Measurements from ENCODE around the gene ZBTB16. TPM values are rescaled to one million over a fixed set of nuclear protein-coding genes. Genes with fewer than 3 reads are reported as not detected.

ZBTB16 gene
- total RNA-seq, 2 donors from 2014 or later: 2.0 to 13.7 TPM

GRCh38 chr11:114190630-114191029 lies 131.1 kb downstream of the ZBTB16 start:
- Histone ChIP-seq H3K27me3 (no peaks in the 10 kb centered on the region), H3K9ac (ENCODE audit: low read depth in 2 of 2, low read length in 2 of 2) (no peak overlapping the region), H3K4me3 (no peak overlapping the region), H3K36me3 (no peaks in the 10 kb centered on the region), H3K4me1 (no peaks in the 10 kb centered on the region), H3K27ac (no peak overlapping the region), H3K9me3 (no peaks in the 10 kb centered on the region)
- no peak for DNase-seq
- no peak for TF ChIP-seq CTCF (IDR thresholded peaks at IDR 0.05)
- intact Hi-C loops (cut with DNase I): no loop called here

DNA sequence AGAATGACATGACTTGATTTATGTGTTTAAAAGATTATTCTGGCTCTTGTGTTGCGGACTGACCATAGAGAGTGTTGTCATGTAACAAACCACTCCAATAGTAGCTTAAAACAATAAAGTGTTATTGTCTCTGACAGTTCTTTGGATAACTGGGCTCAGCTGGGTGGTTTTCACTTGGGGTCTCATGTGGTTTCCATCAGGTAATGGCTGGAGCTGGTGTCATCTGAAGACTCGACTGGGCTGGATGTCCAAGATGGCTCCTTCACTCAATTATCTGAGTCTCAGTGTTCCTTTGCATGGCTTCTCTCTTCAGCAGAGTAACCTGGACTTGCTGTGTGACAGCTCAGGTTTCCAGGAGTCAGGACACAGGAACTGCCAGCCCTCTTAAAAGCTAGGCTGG lies 132.4 kb downstream of the ZBTB16 start:
- TF ChIP-seq CTCF (IDR thresholded peaks at IDR 0.05): no peak
- Histone ChIP-seq H3K4me1 (no peaks in the 10 kb centered on the region), H3K9me3 (no peaks in the 10 kb centered on the region), H3K36me3 (no peaks in the 10 kb centered on the region), H3K27me3 (no peaks in the 10 kb centered on the region), H3K27ac (no peak overlapping the region), H3K9ac (ENCODE audit: low read depth in 2 of 2, low read length in 2 of 2) (no peak overlapping the region), H3K4me3 (no peak overlapping the region)
- DNase-seq: no peak
- intact Hi-C loops (cut with DNase I): no loop called here

DNA sequence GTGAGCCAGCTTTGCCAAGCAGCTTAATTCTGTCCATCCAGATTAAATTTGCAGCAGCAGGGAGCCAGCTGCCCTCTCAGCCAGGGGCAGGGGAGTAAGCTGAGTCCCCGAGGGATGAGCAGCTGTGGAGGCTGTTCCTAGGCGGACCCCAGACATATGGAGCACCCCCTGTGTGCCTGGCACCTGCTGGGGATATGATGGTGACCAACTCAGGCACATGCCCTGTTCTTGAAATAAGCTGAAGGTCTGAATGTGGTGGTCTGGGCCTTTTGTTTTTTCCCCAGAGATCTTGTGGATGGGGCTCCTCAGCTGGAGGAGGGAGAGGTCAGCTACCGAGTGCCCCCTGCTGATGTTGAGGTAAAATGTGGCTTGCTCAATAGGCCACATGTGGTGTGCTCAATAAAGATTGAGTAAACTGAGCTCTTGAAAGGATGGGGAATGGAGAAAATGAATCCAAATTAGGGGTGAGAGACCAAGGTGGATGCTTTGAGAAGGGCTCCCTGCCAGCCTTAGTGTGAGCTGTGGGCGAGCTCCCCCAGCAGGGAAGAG lies 133.4 kb downstream of the ZBTB16 start:
- H3K36me3 ChIP-seq: no peaks in the 10 kb centered on the region
- H3K9ac ChIP-seq (ENCODE audit: low read depth in 2 of 2, low read length in 2 of 2): no peak overlapping the region
- no peak overlapping the region for H3K4me3 ChIP-seq
- H3K9me3 ChIP-seq: no peaks in the 10 kb centered on the region
- no peak overlapping the region for H3K27ac ChIP-seq
- intact Hi-C loops (cut with DNase I): no loop called here
- no peaks in the 10 kb centered on the region for H3K27me3 ChIP-seq
- TF ChIP-seq CTCF (IDR thresholded peaks at IDR 0.05): no peak
- no peak for DNase-seq
- no peaks in the 10 kb centered on the region for H3K4me1 ChIP-seq

DNA sequence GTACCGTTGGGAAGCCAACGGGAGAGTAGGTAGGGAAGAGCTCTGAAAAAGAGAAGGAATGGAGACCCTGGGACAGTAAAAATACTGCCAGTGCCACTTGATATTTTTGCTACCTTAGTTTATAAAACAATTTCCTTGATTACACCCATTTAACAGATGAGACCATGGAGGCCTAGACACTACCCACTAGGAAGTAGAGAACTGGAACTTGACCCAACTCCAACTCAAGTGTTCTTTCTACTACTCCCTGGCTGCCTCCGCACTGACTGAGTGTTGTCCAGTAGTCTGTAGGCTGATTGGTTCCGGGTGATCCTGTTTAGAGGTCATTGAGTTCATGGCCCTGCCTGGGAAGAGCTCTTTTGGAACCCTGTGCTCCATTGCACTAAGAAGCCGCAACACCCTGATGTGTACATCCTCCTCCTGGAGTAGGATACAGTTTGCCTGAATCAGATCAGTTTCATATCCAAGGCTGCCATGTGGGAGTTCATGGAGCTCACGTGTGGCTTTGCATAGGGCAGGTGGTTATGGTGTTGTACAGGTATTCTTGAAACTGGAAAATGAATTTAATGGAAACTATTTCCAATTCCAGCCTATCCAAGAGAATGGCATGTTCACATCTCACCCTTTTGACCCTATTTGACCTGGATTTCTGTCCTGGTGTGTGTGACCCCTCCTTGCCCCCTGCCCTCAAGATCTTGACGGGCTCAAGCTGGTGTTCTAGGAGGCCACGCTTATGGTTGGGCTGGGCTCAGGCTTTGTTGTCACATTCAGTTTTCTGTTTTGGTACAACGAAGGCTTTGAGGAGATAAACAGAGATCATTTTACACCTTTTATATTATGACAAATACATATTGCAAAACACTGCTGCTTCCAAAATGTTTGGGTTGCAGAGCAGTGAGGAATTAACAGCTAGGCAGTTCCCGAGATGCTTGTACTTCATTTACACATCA lies 134.5 kb downstream of the ZBTB16 start:
- H3K9me3 ChIP-seq: no peaks in the 10 kb centered on the region
- H3K36me3 ChIP-seq: no peaks in the 10 kb centered on the region
- no peaks in the 10 kb centered on the region for H3K27me3 ChIP-seq
- no peak overlapping the region for H3K9ac ChIP-seq (ENCODE audit: low read depth in 2 of 2, low read length in 2 of 2)
- no peaks in the 10 kb centered on the region for H3K4me1 ChIP-seq
- no peak for TF ChIP-seq CTCF (IDR thresholded peaks at IDR 0.05)
- no peak overlapping the region for H3K27ac ChIP-seq
- intact Hi-C loops (cut with DNase I): no loop called here
- DNase-seq: no peak
- H3K4me3 ChIP-seq: no peak overlapping the region

GRCh38 chr11:114194702-114195101 lies 135.2 kb downstream of the ZBTB16 start:
- no peak overlapping the region for H3K27ac ChIP-seq
- no peaks in the 10 kb centered on the region for H3K4me1 ChIP-seq
- intact Hi-C loops (cut with DNase I): no loop called here

More at GRCh38 chr11:114194702-114195101, 135.2 kb downstream of the ZBTB16 start:
- H3K4me3 ChIP-seq: no peak overlapping the region
- no peak overlapping the region for H3K9ac ChIP-seq (ENCODE audit: low read depth in 2 of 2, low read length in 2 of 2)
- no peaks in the 10 kb centered on the region for H3K9me3 ChIP-seq
- H3K36me3 ChIP-seq: no peaks in the 10 kb centered on the region
- no peak for TF ChIP-seq CTCF (IDR thresholded peaks at IDR 0.05)
- DNase-seq: no peak
- H3K27me3 ChIP-seq: no peaks in the 10 kb centered on the region
